Breast epithelium (tissue), 4 donors: Measurements from ENCODE around the gene HNRNPH1. TPM values are rescaled to one million over a fixed set of nuclear protein-coding genes. Genes with fewer than 3 reads are reported as not detected.

Source experiments
- DNase-seq, 2 donors: peaks; one replicate each; pipeline ENCODE4 v3.0.0-alpha.2; 2019; ENCODE audit warnings: low spot score in 2 of 2
- H3K27ac ChIP-seq, 2 donors: fragments of 200-600 bp; sonication (generic) in 1 of 2; one replicate each; pipeline ENCODE4 v1.5.1; 2016 to 2019; ENCODE audit warnings: mild to moderate bottlenecking in 1 of 2
- H3K27me3 ChIP-seq, 2 donors: fragments of 200-600 bp; sonication (generic) in 1 of 2; one replicate each; pipeline versions ENCODE4 v1.5.1 to v1.6.0; 2017 to 2019; ENCODE audit warnings: control low read depth in 1 of 2, mild to moderate bottlenecking in 1 of 2
- H3K36me3 ChIP-seq: fragments of 200-600 bp; one replicate; pipeline ENCODE4 v1.5.1; 2019
- H3K4me1 ChIP-seq, 2 donors: fragments of 200-600 bp; sonication (generic); one replicate each; pipeline ENCODE4 v1.5.1; 2016 to 2019; ENCODE audit warnings: control low read depth in 1 of 2
- H3K4me3 ChIP-seq, 3 donors: fragments of 200-600 bp; sonication (generic); 1 replicate in 2 of 3; 2 replicates in 1 of 3; pipeline ENCODE4 v1.5.1; 2016 to 2019; ENCODE audit warnings: mild to moderate bottlenecking in 3 of 3, moderate library complexity in 2 of 3
- H3K9me3 ChIP-seq, 2 donors: fragments of 200-600 bp; sonication (generic) in 1 of 2; one replicate each; pipeline ENCODE4 v1.5.1; 2016 to 2019; ENCODE audit warnings: control low read depth in 1 of 2
- POLR2A ChIP-seq: fragments of 450-650 bp; IDR thresholded peaks from one replicate; pipeline ENCODE4 v1.6.1; 2016; ENCODE audit warnings: antibody characterized with exemption, mild to moderate bottlenecking, moderate library complexity
- POLR2AphosphoS5 ChIP-seq, 3 donors: sonication (generic); formaldehyde crosslinking; IDR thresholded peaks; one replicate each; pipeline ENCODE4 v1.6.1; 2017; ENCODE audit warnings: antibody characterized with exemption in 3 of 3
- intact Hi-C: fragments of 100-400 bp; cut with DNase I; formaldehyde crosslinking; loops from one replicate; pipeline ENCODE4 v1.15.1; 2023; ENCODE audit warnings: low total_unique reads
- total RNA-seq, 3 donors: library from RNA; depleted of rRNA; stranded (reverse); fragments of >200 nt; gene quantifications; one replicate each; pipeline ENCODE4 v1.1.0, GENCODE V29; 2016
- TF ChIP-seq, protein P1 (sequence below), 3 donors: fragments of 450-650 bp; IDR thresholded peaks; one replicate each; pipeline ENCODE4 v1.5.1; 2016 to 2017; ENCODE audit warnings: antibody characterized with exemption in 3 of 3, mild to moderate bottlenecking in 3 of 3, moderate library complexity in 3 of 3

Gene HNRNPH1
- total RNA-seq, 3 donors from 2014 or later = 577 to 931 (median 621) TPM

GRCh38 chr5:179610109-179610902, 13.2 kb downstream of the HNRNPH1 start:
- no peaks in the 10 kb centered on the region for H3K4me1 ChIP-seq
- TF ChIP-seq POLR2AphosphoS5 (IDR thresholded peaks at IDR 0.05) (peak in 1 of 3 donors; percentile 40), POLR2A (no peak)
- peak overlapping the region in 1 of 2 donors; percentile 23 for H3K27ac ChIP-seq
- H3K36me3 ChIP-seq = no peaks in the 10 kb centered on the region
- H3K4me3 ChIP-seq = no peak overlapping the region
- no peaks in the 10 kb centered on the region for H3K9me3 ChIP-seq
- H3K27me3 ChIP-seq = no peaks in the 10 kb centered on the region
- no peak for DNase-seq
- intact Hi-C loops = no loop called here

DNA sequence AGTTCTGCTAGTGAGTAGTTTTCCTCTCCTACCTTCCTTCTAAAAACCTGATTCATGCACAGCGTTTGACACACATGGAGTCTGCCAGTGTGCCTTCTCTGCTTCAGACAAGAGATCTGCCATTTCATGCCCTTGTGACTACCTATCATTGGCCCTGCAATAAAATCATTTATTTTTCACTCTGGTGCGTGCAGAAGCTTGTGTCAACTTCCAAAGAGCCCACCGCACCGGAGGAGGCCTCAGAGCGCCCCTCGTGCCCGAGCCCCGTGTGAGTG, 13.7 kb downstream of the HNRNPH1 start:
- Histone ChIP-seq H3K4me1 (no peaks in the 10 kb centered on the region), H3K36me3 (no peaks in the 10 kb centered on the region)
- intact Hi-C loops = no loop called here

DNA sequence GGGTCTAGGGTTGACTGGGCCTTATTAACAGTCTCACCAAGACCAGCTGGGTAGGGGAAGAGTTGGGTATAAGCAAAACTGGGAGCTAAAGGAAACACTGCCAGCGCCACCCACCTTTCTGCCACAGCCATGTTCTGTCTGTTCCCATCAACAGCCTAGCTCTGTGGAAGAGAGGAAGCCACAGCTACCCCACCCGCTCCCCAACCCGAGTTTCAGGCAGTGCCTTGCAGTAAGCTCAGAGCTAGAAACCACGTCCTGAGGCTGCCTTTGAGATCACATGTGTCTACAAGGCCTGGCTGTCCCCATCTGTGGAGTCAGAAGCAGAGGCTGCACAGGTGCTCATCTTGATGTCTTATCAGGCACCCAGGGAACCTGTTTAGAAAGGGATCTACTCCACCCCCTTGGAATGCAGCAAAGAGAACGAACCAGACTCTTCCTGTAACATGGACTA, 15.3 kb downstream of the HNRNPH1 start:
- DNase-seq = no peak
- H3K36me3 ChIP-seq = no peaks in the 10 kb centered on the region
- TF ChIP-seq POLR2AphosphoS5 (IDR thresholded peaks at IDR 0.05) = no peak
- no peak for TF ChIP-seq POLR2A
- TF ChIP-seq, protein P1, sequence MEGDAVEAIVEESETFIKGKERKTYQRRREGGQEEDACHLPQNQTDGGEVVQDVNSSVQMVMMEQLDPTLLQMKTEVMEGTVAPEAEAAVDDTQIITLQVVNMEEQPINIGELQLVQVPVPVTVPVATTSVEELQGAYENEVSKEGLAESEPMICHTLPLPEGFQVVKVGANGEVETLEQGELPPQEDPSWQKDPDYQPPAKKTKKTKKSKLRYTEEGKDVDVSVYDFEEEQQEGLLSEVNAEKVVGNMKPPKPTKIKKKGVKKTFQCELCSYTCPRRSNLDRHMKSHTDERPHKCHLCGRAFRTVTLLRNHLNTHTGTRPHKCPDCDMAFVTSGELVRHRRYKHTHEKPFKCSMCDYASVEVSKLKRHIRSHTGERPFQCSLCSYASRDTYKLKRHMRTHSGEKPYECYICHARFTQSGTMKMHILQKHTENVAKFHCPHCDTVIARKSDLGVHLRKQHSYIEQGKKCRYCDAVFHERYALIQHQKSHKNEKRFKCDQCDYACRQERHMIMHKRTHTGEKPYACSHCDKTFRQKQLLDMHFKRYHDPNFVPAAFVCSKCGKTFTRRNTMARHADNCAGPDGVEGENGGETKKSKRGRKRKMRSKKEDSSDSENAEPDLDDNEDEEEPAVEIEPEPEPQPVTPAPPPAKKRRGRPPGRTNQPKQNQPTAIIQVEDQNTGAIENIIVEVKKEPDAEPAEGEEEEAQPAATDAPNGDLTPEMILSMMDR (IDR thresholded peaks at IDR 0.05) = no peak
- peak overlapping the region; percentile 29 to 43 for H3K27ac ChIP-seq
- H3K27me3 ChIP-seq = no peaks in the 10 kb centered on the region
- H3K4me1 ChIP-seq = no peaks in the 10 kb centered on the region
- H3K9me3 ChIP-seq = no peaks in the 10 kb centered on the region
- H3K4me3 ChIP-seq = no peak overlapping the region
- intact Hi-C loops = no loop called here

More for the DNA sequence above, 13.7 kb downstream of the HNRNPH1 start:
- peak overlapping the region in 1 of 2 donors; percentile 23 for H3K27ac ChIP-seq
- no peak for DNase-seq
- no peaks in the 10 kb centered on the region for H3K9me3 ChIP-seq
- H3K4me3 ChIP-seq = no peak overlapping the region
- H3K27me3 ChIP-seq = no peaks in the 10 kb centered on the region
- TF ChIP-seq POLR2A (no peak), POLR2AphosphoS5 (IDR thresholded peaks at IDR 0.05) (no peak)
- TF ChIP-seq, protein P1 (IDR thresholded peaks at IDR 0.05) = no peak

DNA sequence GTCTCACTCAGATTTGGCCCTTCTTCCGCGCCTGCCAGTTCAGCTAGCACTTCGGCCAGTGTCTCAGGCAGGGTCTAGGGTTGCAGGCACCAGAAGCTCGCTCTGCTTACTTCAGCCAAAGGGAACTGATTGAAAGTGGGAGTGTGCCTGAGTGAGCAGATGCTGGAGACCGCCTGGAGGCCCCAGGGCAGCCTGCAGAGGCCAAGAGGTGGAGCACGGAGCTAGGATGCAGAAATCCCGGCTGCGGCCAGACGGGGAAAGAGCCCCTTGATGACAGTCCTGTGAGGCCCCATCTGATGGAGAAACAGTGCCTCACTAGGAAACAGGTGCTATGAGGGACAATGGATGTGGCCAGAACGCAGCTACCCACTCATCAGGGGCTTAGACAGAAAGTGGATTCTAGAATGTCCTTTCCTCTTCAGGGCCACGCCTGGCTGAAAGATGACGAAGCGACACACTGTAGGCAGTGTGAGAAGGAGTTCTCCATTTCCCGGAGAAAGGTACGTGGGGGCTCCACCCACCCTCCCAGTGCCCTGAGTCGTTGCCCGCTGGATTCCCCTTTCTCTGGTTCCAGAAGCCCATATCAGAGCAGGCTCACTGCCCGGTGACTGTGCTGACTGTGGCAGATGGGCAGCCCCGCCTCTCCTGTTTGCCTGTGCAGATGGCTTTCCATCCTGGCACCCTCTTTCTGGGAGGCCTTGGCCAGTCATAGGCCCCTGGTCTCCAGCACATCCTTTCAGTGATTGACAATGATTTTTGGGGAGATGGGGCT, 16.1 kb downstream of the HNRNPH1 start:
- DNase-seq = no peak
- Histone ChIP-seq H3K9me3 (no peaks in the 10 kb centered on the region), H3K4me3 (no peak overlapping the region), H3K27ac (no peak overlapping the region), H3K4me1 (no peaks in the 10 kb centered on the region), H3K36me3 (no peaks in the 10 kb centered on the region), H3K27me3 (no peaks in the 10 kb centered on the region)
- intact Hi-C loops = no loop called here
- TF ChIP-seq POLR2A (no peak), POLR2AphosphoS5 (IDR thresholded peaks at IDR 0.05) (no peak)
- TF ChIP-seq, protein P1 (IDR thresholded peaks at IDR 0.05) = no peak

GRCh38 chr5:179606910-179607159, 16.6 kb downstream of the HNRNPH1 start:
- Histone ChIP-seq H3K27ac (no peak overlapping the region), H3K4me3 (no peak overlapping the region), H3K4me1 (no peaks in the 10 kb centered on the region), H3K27me3 (no peaks in the 10 kb centered on the region), H3K36me3 (peaks cover 4% of the 10 kb centered on the region), H3K9me3 (no peaks in the 10 kb centered on the region)
- TF ChIP-seq POLR2A = no peak
- no peak for TF ChIP-seq POLR2AphosphoS5 (IDR thresholded peaks at IDR 0.05)
- TF ChIP-seq, protein P1 (IDR thresholded peaks at IDR 0.05) = no peak
- intact Hi-C loops = no loop called here
- DNase-seq = no peak
